ENCODE measurements around the gene COPA. TPM values are rescaled to one million over a fixed set of nuclear protein-coding genes. Genes with fewer than 3 reads are reported as not detected.

COPA gene
- total RNA-seq, 1 experiment from 2014 or later: 118 TPM

DNA sequence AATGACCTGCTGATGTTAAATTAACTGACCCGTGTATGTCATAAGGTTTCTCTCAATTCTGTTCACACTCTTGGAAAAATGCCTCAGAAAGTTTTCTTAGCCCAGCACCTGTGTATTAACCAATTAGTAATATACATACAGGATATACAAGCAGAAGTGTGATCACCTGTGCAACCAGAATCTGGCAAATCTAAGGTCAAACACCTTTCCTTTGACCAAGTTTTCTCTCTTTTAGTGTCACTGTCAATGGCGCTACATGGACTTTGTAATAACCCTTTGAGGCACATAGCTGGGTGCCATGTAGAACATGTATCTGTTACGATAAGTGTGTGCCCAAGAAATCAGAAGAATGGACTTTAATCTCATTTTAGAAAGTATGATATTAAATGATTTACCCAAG lies 1.2 kb upstream of the COPA start:
- POLR2A ChIA-PET: no interaction called here
- intact Hi-C loops (cut with micrococcal nuclease; ENCODE audit: unreplicated experiment) (no loop called here), in situ Hi-C loops (cut with HindIII; ENCODE audit: low pct_unique_long_range_greater_than_20kb, low sequenced_read_pairs) (no loop called here)
- ATAC-seq (no peak), DNase-seq (ENCODE audit: low read depth, low spot score) (no peak)
- TF ChIP-seq REST (IDR thresholded peaks at IDR 0.05; ENCODE audit: insufficient read depth in 1 of 2, low read depth in 2 of 2, low read length in 1 of 2) (no peak), POLR2AphosphoS5 (IDR thresholded peaks at IDR 0.05; ENCODE audit: low read depth, low read length) (no peak), SIN3A (IDR thresholded peaks at IDR 0.05; ENCODE audit: borderline replicate concordance, insufficient read depth, low read depth, low read length) (no peak), TCF7L2 (IDR thresholded peaks at IDR 0.05; ENCODE audit: low read depth, low read length) (no peak)
- TF ChIP-seq, protein P1, sequence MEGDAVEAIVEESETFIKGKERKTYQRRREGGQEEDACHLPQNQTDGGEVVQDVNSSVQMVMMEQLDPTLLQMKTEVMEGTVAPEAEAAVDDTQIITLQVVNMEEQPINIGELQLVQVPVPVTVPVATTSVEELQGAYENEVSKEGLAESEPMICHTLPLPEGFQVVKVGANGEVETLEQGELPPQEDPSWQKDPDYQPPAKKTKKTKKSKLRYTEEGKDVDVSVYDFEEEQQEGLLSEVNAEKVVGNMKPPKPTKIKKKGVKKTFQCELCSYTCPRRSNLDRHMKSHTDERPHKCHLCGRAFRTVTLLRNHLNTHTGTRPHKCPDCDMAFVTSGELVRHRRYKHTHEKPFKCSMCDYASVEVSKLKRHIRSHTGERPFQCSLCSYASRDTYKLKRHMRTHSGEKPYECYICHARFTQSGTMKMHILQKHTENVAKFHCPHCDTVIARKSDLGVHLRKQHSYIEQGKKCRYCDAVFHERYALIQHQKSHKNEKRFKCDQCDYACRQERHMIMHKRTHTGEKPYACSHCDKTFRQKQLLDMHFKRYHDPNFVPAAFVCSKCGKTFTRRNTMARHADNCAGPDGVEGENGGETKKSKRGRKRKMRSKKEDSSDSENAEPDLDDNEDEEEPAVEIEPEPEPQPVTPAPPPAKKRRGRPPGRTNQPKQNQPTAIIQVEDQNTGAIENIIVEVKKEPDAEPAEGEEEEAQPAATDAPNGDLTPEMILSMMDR (IDR thresholded peaks at IDR 0.05): no peak
- Histone ChIP-seq H3K27me3 (ENCODE audit: control insufficient read depth, insufficient read depth, low read length) (no peaks in the 10 kb centered on the region), H3K9me3 (ENCODE audit: control insufficient read depth, insufficient read depth, low read depth, low read length) (no peaks in the 10 kb centered on the region), H3K4me1 (ENCODE audit: control insufficient read depth, insufficient read depth, low read length) (peaks cover 11% of the 10 kb centered on the region), H3K27ac (ENCODE audit: low read length) (peak overlapping the region; percentile 91), H3K36me3 (ENCODE audit: control insufficient read depth, insufficient read depth, low read length) (peaks cover 10% of the 10 kb centered on the region), H3K4me3 (ENCODE audit: low read depth in 2 of 2, low read length in 2 of 2) (peak overlapping the region; percentile 72 to 92)
- CTCF ChIA-PET: interaction anchor here (0.5 to 0.6 kb wide), 2 partner anchors 56 to 301 kb away, joined by 3 to 11 read pairs; no protein-coding TSS in a partner anchor
- BruUV-seq (replicated peaks): no TSS peak

DNA sequence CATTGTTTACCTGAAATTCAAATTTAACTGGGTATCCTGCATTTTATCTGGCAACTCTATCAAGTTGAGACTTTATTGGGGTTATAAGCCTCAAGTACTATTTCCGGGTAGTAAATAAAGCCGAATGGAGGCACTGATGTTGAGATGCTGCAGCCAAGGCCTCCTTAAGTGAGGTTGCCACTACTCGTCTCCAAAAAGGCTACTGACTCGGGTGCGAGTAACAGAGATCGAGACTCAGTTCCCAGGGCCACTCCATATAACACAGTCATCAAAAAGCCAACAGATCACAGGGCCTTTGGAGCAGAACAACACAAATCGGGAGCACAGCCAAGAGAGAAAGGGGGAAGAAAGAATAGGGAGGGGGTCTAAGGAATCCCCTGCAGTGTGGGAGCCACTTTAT lies 524 bp downstream of the COPA start:
- peak; percentile 22 for ATAC-seq
- peaks cover 23% of the 10 kb centered on the region for H3K36me3 ChIP-seq (ENCODE audit: control insufficient read depth, insufficient read depth, low read length)
- BruUV-seq (replicated peaks): no TSS peak

DNA sequence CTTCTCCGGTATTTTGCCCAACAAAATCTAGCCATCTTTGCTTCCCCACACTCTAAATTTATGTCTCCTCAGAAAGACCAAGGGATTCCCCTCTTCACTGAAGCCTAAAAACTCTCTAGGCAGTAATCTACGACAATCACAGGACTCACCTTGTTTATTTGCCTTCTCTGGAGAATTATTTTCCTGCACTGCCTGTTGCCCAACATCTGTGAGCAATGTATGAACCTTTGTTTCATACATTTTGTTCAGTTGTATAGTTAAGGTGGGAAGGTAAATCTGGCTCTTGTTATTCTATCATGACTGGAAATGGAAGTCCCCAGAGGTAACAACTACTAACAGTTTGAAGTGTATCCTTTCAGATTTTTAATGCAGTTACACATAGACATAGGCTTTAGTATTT lies 2.2 kb downstream of the COPA start:
- no peak for ATAC-seq

More for the DNA sequence above, 524 bp downstream of the COPA start:
- no peak for TF ChIP-seq POLR2AphosphoS5 (IDR thresholded peaks at IDR 0.05; ENCODE audit: low read depth, low read length)
- intact Hi-C loops (cut with micrococcal nuclease; ENCODE audit: unreplicated experiment) (no loop called here), in situ Hi-C loops (cut with HindIII; ENCODE audit: low pct_unique_long_range_greater_than_20kb, low sequenced_read_pairs) (no loop called here)
- peak overlapping the region; percentile 91 for H3K27ac ChIP-seq (ENCODE audit: low read length)
- peak overlapping the region; percentile 72 to 92 for H3K4me3 ChIP-seq (ENCODE audit: low read depth in 2 of 2, low read length in 2 of 2)
- DNase-seq (ENCODE audit: low read depth, low spot score): no peak
- POLR2A ChIA-PET: interaction anchor here (0.7 kb wide), 1 partner anchor 19 kb away, joined by 4 read pairs; no protein-coding TSS in a partner anchor
- peaks cover 11% of the 10 kb centered on the region for H3K4me1 ChIP-seq (ENCODE audit: control insufficient read depth, insufficient read depth, low read length)
- CTCF ChIA-PET: no interaction called here
- no peaks in the 10 kb centered on the region for H3K9me3 ChIP-seq (ENCODE audit: control insufficient read depth, insufficient read depth, low read depth, low read length)
- H3K27me3 ChIP-seq (ENCODE audit: control insufficient read depth, insufficient read depth, low read length): no peaks in the 10 kb centered on the region

More for the DNA sequence above, 2.2 kb downstream of the COPA start:
- no TSS peak for BruUV-seq (replicated peaks)
- POLR2A ChIA-PET: interaction anchor here (0.7 kb wide), 1 partner anchor 274 kb away, joined by 3 read pairs; no protein-coding TSS in a partner anchor
- no peaks in the 10 kb centered on the region for H3K9me3 ChIP-seq (ENCODE audit: control insufficient read depth, insufficient read depth, low read depth, low read length)
- CTCF ChIA-PET: no interaction called here
- intact Hi-C loops (cut with micrococcal nuclease; ENCODE audit: unreplicated experiment) (no loop called here), in situ Hi-C loops (cut with HindIII; ENCODE audit: low pct_unique_long_range_greater_than_20kb, low sequenced_read_pairs) (no loop called here)
- peaks cover 27% of the 10 kb centered on the region for H3K36me3 ChIP-seq (ENCODE audit: control insufficient read depth, insufficient read depth, low read length)
- H3K4me3 ChIP-seq (ENCODE audit: low read depth in 2 of 2, low read length in 2 of 2): no peak overlapping the region
- no peak for DNase-seq (ENCODE audit: low read depth, low spot score)
- H3K27ac ChIP-seq (ENCODE audit: low read length): no peak overlapping the region
- peaks cover 11% of the 10 kb centered on the region for H3K4me1 ChIP-seq (ENCODE audit: control insufficient read depth, insufficient read depth, low read length)
- TF ChIP-seq SIN3A (IDR thresholded peaks at IDR 0.05; ENCODE audit: borderline replicate concordance, insufficient read depth, low read depth, low read length) (no peak), REST (IDR thresholded peaks at IDR 0.05; ENCODE audit: insufficient read depth in 1 of 2, low read depth in 2 of 2, low read length in 1 of 2) (no peak), TCF7L2 (IDR thresholded peaks at IDR 0.05; ENCODE audit: low read depth, low read length) (no peak), POLR2AphosphoS5 (IDR thresholded peaks at IDR 0.05; ENCODE audit: low read depth, low read length) (no peak)
- TF ChIP-seq, protein P1 (IDR thresholded peaks at IDR 0.05): no peak
- H3K27me3 ChIP-seq (ENCODE audit: control insufficient read depth, insufficient read depth, low read length): no peaks in the 10 kb centered on the region

Data from Panc1 (cell line).